Measurements from ENCODE around the gene PRKCE. TPM values are rescaled to one million over a fixed set of nuclear protein-coding genes. Genes with fewer than 3 reads are reported as not detected.

PRKCE gene
- total and polyA plus RNA-seq, 2 of the 8 experiments (the other 6 are each of a cell fraction or from before 2014, with no cell fraction given) = 0.54 to 2.1 TPM

- CTCF ChIA-PET (ENCODE audit: partially characterized antibody) = interaction anchor here (1.4 to 2.8 kb wide), 3 partner anchors 9 to 222 kb away, joined by 3 to 13 read pairs (median 3); no protein-coding TSS in a partner anchor
- 87% methylated on average over 8 of the region's 8 CpGs; no CpG with 5 or more reads in 1 of the 2 experiments for WGBS, 2 experiments (ENCODE audit: extremely low coverage in 1 of 2, insufficient coverage in 1 of 2, insufficient read length in 1 of 2, insufficient replicate concordance in 2 of 2, low coverage in 1 of 2, low lambda C conversion rate in 2 of 2, missing lambda C conversion rate in 1 of 2)
Measured at GRCh38 chr2:46072101-46072820, 420.8 kb downstream of the PRKCE start.

More at GRCh38 chr2:46072101-46072820, 420.8 kb downstream of the PRKCE start:
- Histone ChIP-seq H3K4me3 (ENCODE audit: extremely low read depth in 1 of 4, insufficient read depth in 2 of 4, low read depth in 3 of 4, low read length in 4 of 4) (no peak overlapping the region), H3K23me2 (ENCODE audit: low read depth, low read length) (no peaks in the 10 kb centered on the region), H2AK5ac (ENCODE audit: low read depth, low read length) (no peak overlapping the region), H2BK20ac (ENCODE audit: low read length) (no peak overlapping the region), H2BK120ac (replicated peaks; ENCODE audit: low read depth, low read length) (no peak overlapping the region), H3K14ac (ENCODE audit: insufficient read length) (no peak overlapping the region), H3K9ac (replicated peaks in 1 of 4; ENCODE audit: extremely low read depth in 1 of 4, low read depth in 3 of 4, low read length in 3 of 4) (no peak overlapping the region), H3K9me3 (ENCODE audit: insufficient read depth in 2 of 2, low read depth in 1 of 2, low read length in 1 of 2) (no peaks in the 10 kb centered on the region), H3K36me3 (ENCODE audit: control insufficient read depth in 2 of 4, insufficient read depth in 4 of 4, low read length in 3 of 4) (no peaks in the 10 kb centered on the region), H3K79me1 (ENCODE audit: low read depth, low read length) (no peaks in the 10 kb centered on the region), H4K5ac (ENCODE audit: insufficient read length, low read depth, low read length) (no peak overlapping the region), H3K4me1 (replicated peaks in 1 of 4; ENCODE audit: control insufficient read depth in 3 of 4, insufficient read depth in 4 of 4, low read length in 3 of 4) (peaks cover 0 to 3% (median 0%) of the 10 kb centered on the region in 4 experiments; a peak in 2 of 7 replicates), H2BK5ac (ENCODE audit: low read depth, low read length) (no peak overlapping the region), H4K8ac (ENCODE audit: extremely low read depth, insufficient read depth, low read length) (no peak overlapping the region), H3K18ac (ENCODE audit: extremely low read depth, low read length) (no peak overlapping the region), H3K4ac (replicated peaks; ENCODE audit: insufficient read length, low read depth, low read length) (no peak overlapping the region), H4K20me1 (replicated peaks in 1 of 2; ENCODE audit: control insufficient read depth in 1 of 2, insufficient read depth in 2 of 2, low read length in 2 of 2) (no peaks in the 10 kb centered on the region), H3K4me2 (ENCODE audit: insufficient read depth in 1 of 2, low read depth in 2 of 2, low read length in 2 of 2) (no peak overlapping the region), H3K79me2 (ENCODE audit: control insufficient read depth in 1 of 2, insufficient read depth in 2 of 2, low read length in 2 of 2) (no peaks in the 10 kb centered on the region), H3K27me3 (replicated peaks in 1 of 4; ENCODE audit: control insufficient read depth in 3 of 4, extremely low read depth in 1 of 4, insufficient read depth in 3 of 4, low read length in 3 of 4) (no peaks in the 10 kb centered on the region; a peak in 1 of 7 replicates), H2BK15ac (ENCODE audit: low read length) (no peak overlapping the region), H2AFZ (ENCODE audit: low read length) (no peak overlapping the region), H3K27ac (ENCODE audit: low read depth, low read length) (no peak overlapping the region), H3K56ac (replicated peaks; ENCODE audit: insufficient read length, low read depth, low read length) (no peak overlapping the region), H4K91ac (replicated peaks; ENCODE audit: insufficient read length, low read length) (no peak overlapping the region), H2BK12ac (ENCODE audit: low read depth, low read length) (no peak overlapping the region), H3K23ac (ENCODE audit: insufficient read length) (no peak overlapping the region)
- FAIRE-seq (no peak), DNase-seq (ENCODE audit: low read depth in 1 of 2, low spot score in 2 of 2) (no peak)
- POLR2A ChIA-PET (ENCODE audit: partially characterized antibody) = interaction anchor here (0.7 to 1.3 kb wide), 2 partner anchors 8 to 10 kb away, joined by 3 to 4 read pairs; no protein-coding TSS in a partner anchor
- no peak for TF ChIP-seq CTCF (IDR thresholded peaks at IDR 0.05; ENCODE audit: control extremely low read depth in 1 of 3, insufficient read depth in 1 of 3, low read depth in 1 of 3, low read length in 3 of 3)
- no peak for TF ChIP-seq EZH2 (IDR thresholded peaks at IDR 0.05; ENCODE audit: low read depth, low read length, severe bottlenecking)
- no peak for TF ChIP-seq CTBP2 (IDR thresholded peaks at IDR 0.05; ENCODE audit: borderline replicate concordance, insufficient read depth, insufficient read length, low read length)
- TF ChIP-seq RBBP5 (IDR thresholded peaks at IDR 0.05; ENCODE audit: borderline replicate concordance, low read depth, low read length) = no peak
- no peak for TF ChIP-seq GTF2F1 (IDR thresholded peaks at IDR 0.05; ENCODE audit: borderline replicate concordance, low read depth, low read length)
- TF ChIP-seq EGR1 (IDR thresholded peaks at IDR 0.05; ENCODE audit: borderline replicate concordance, low read depth, low read length) = no peak
